Endothelial cell of umbilical vein (primary cell): ENCODE data around the gene FARP1. TPM values are rescaled to one million over a fixed set of nuclear protein-coding genes. Genes with fewer than 3 reads are reported as not detected.
A peak's percentile ranks its signal among the peaks of the same experiment; 100 is the strongest.

Experiments
- BruUV-seq: library from RNA; stranded (reverse); fragments of 400-500 nt; replicated peaks from 2 replicates; lab custom pipeline; 2021; lab: Mats Ljungman, UMichigan
- CTCF ChIA-PET: fragments of 300-600, 350-600 bp; sonication (Branson Sonifier 250); formaldehyde crosslinking; loops from one replicate; lab custom pipeline; 2021; ENCODE audit warnings: antibody characterized with exemption, inconsistent platforms; lab: Charles Lee
- POLR2A ChIA-PET: fragments of 300-600, 350-600 bp; sonication (Branson Sonifier 250); formaldehyde crosslinking; loops from one replicate; lab custom pipeline; 2021; ENCODE audit warnings: antibody characterized with exemption, inconsistent platforms; lab: Charles Lee
- DNase-seq: peaks from one replicate; pipeline ENCODE4 v3.0.0-alpha.2; 2011; ENCODE audit warnings: low read depth, low spot score
- FAIRE-seq: peaks from 2 replicates; lab custom pipeline; 2011; peaks lifted over from hg19 to GRCh38; lab: Jason Lieb, UNC
- H2AFZ ChIP-seq: 2 replicates; pipeline ENCODE4 v1.6.0; 2012; ENCODE audit warnings: low read depth, low read length, control low read depth, inconsistent platforms
- H3K27ac ChIP-seq: 2 replicates; pipeline ENCODE4 v1.5.1; 2011; ENCODE audit warnings: low read depth, mild to moderate bottlenecking, control low read depth, low read length, moderate library complexity; ENCODE audit not compliant: insufficient read depth
- H3K27me3 ChIP-seq, 2 experiments: 2 replicates each; pipeline versions ENCODE4 v1.6.0 to v1.6.1; 2011; ENCODE audit warnings: low read length in 2 of 2, mixed read lengths in 1 of 2; ENCODE audit not compliant: control insufficient read depth in 2 of 2, insufficient read depth in 2 of 2
- H3K36me3 ChIP-seq, 2 experiments: 2 replicates in 1 of 2; 3 replicates in 1 of 2; pipeline ENCODE4 v1.5.1; 2011; ENCODE audit warnings: low read length in 2 of 2, mild to moderate bottlenecking in 1 of 2, moderate library complexity in 1 of 2; ENCODE audit not compliant: control insufficient read depth in 2 of 2, insufficient read depth in 2 of 2; ENCODE audit errors: extremely low read depth in 1 of 2
- H3K4me1 ChIP-seq: 3 replicates; pipeline ENCODE4 v1.5.1; 2011; ENCODE audit warnings: mild to moderate bottlenecking, low read length; ENCODE audit not compliant: control insufficient read depth, insufficient read depth; ENCODE audit errors: extremely low read depth
- H3K4me2 ChIP-seq: 2 replicates; pipeline ENCODE4 v1.6.1; 2011; ENCODE audit warnings: low read length, control low read depth, mixed read lengths; ENCODE audit not compliant: insufficient read depth
- H3K4me3 ChIP-seq, 3 experiments: fragments of 200-600 bp in 1 of 3; sonication (generic), shearing (Covaris generic) in 1 of 3; replicated peaks in 1 of 3; 2 replicates each; pipeline ENCODE4 v1.5.1; 2011 to 2016; ENCODE audit warnings: control low read depth in 3 of 3, low read length in 3 of 3, mild to moderate bottlenecking in 2 of 3, inconsistent platforms in 1 of 3, low read depth in 1 of 3, moderate library complexity in 1 of 3; ENCODE audit not compliant: insufficient read depth in 1 of 3
- H3K79me2 ChIP-seq: 2 replicates; pipeline ENCODE4 v1.6.0; 2012; ENCODE audit warnings: low read length, inconsistent platforms; ENCODE audit not compliant: control insufficient read depth, insufficient read depth
- H3K9ac ChIP-seq: replicated peaks from 2 replicates; pipeline ENCODE3; 2011; ENCODE audit warnings: low read length, control low read depth; ENCODE audit not compliant: insufficient read depth; ENCODE audit errors: extremely low read depth
- H3K9me1 ChIP-seq: replicated peaks from 3 replicates; pipeline ENCODE4 v1.6.0; 2011; ENCODE audit warnings: mild to moderate bottlenecking, low read length; ENCODE audit not compliant: control insufficient read depth, insufficient read depth; ENCODE audit errors: extremely low read depth
- H3K9me3 ChIP-seq: replicated peaks from 2 replicates; pipeline ENCODE4 v1.5.1; 2012; ENCODE audit warnings: low read length, inconsistent platforms; ENCODE audit not compliant: control insufficient read depth, insufficient read depth
- H4K20me1 ChIP-seq: replicated peaks from 2 replicates; pipeline ENCODE3; 2011; ENCODE audit warnings: mild to moderate bottlenecking, low read length; ENCODE audit not compliant: control insufficient read depth, insufficient read depth; ENCODE audit errors: extremely low read depth
- EZH2 ChIP-seq: IDR thresholded peaks from 2 replicates; pipeline ENCODE4 v1.6.1; 2012; ENCODE audit warnings: borderline replicate concordance, low read depth, mild to moderate bottlenecking, moderate library complexity, low read length, inconsistent platforms; ENCODE audit not compliant: severe bottlenecking
- FOS ChIP-seq: IDR thresholded peaks from 2 replicates; pipeline ENCODE4 v1.6.1; 2011; ENCODE audit warnings: mild to moderate bottlenecking, low read length, moderate library complexity, borderline replicate concordance; ENCODE audit not compliant: insufficient read depth
- GATA2 ChIP-seq: IDR thresholded peaks from 2 replicates; pipeline ENCODE4 v1.7.0; 2011; ENCODE audit warnings: low read depth, mild to moderate bottlenecking, moderate library complexity, mixed read lengths, low read length; ENCODE audit not compliant: insufficient read length, insufficient read depth
- JUN ChIP-seq: IDR thresholded peaks from 2 replicates; pipeline ENCODE4 v1.6.1; 2011; ENCODE audit warnings: borderline replicate concordance, low read depth; ENCODE audit not compliant: insufficient read length, insufficient read depth
- MYC ChIP-seq: IDR thresholded peaks from one replicate; pipeline ENCODE4 v1.6.1; 2011; ENCODE audit warnings: mild to moderate bottlenecking, low read depth, low read length
- POLR2A ChIP-seq: IDR thresholded peaks from 2 replicates; pipeline ENCODE4 v1.6.1; 2012; ENCODE audit warnings: low read depth, mild to moderate bottlenecking, control low read depth, low read length
- POLR2AphosphoS5 ChIP-seq: IDR thresholded peaks from 2 replicates; pipeline ENCODE4 v1.6.1; 2012; ENCODE audit warnings: low read depth, mild to moderate bottlenecking, control low read depth, low read length, moderate library complexity; ENCODE audit not compliant: insufficient read depth
- dilution Hi-C: fragments of 300-500 bp; cut with MboI; formaldehyde crosslinking; loops from one replicate; pipeline ENCODE4 v1.15.0; 2019; ENCODE audit warnings: low sequenced_read_pairs; ENCODE audit not compliant: extremely low pct_ligation_motif_present
- intact Hi-C: fragments of 100-400 bp; cut with micrococcal nuclease; formaldehyde crosslinking; loops from one replicate; pipeline ENCODE4 v1.10.0; 2022
- polyA plus RNA-seq, 4 experiments: library from polyadenylated mRNA; depleted of rRNA in 3 of 4; stranded (reverse) in 3 of 4; unstranded in 1 of 4; fragments of >200 nt; gene quantifications; 2 replicates each; pipeline versions ENCODE4 v1.2.1 to v1.2.3, GENCODE V29; 2011 to 2012; ENCODE audit warnings: missing spikeins in 1 of 4
- total RNA-seq: library from RNA; stranded (reverse); gene quantifications from 2 replicates; pipeline ENCODE4 v1.2.3, GENCODE V29; 2021
- TF ChIP-seq, protein P1 (sequence below), 2 donors: IDR thresholded peaks; 1 replicate in 1 of 2; 2 replicates in 1 of 2; pipeline ENCODE4 v1.5.1; 2011; ENCODE audit warnings: low read length in 2 of 2, mild to moderate bottlenecking in 2 of 2, moderate library complexity in 2 of 2, control low read depth in 1 of 2, inconsistent platforms in 1 of 2, low read depth in 1 of 2; ENCODE audit not compliant: insufficient read depth in 1 of 2; ENCODE audit errors: extremely low read depth in 1 of 2
- TF ChIP-seq, protein P2 (sequence below): IDR thresholded peaks from 2 replicates; pipeline ENCODE4 v1.6.1; 2011; ENCODE audit not compliant: insufficient read depth, insufficient read length

Gene FARP1
- total and polyA plus RNA-seq, 2 donors (not counting 3 experiments of a cell fraction or from before 2014, with no cell fraction given) = 19.0 to 77.7 TPM

- Histone ChIP-seq H3K9me1 (no peaks in the 10 kb centered on the region), H3K79me2 (peaks cover 22% of the 10 kb centered on the region), H3K36me3 (no peaks in the 10 kb centered on the region), H3K4me1 (peaks cover 12% of the 10 kb centered on the region), H3K27ac (no peak overlapping the region), H3K9ac (no peak overlapping the region), H3K9me3 (no peaks in the 10 kb centered on the region), H3K4me3 (no peak overlapping the region), H4K20me1 (no peaks in the 10 kb centered on the region), H3K4me2 (no peak overlapping the region), H2AFZ (peak overlapping the region; percentile 84), H3K27me3 (peaks cover 8 to 9% of the 10 kb centered on the region in 2 experiments)
- DNase-seq (no peak), FAIRE-seq (no peak)
- intact Hi-C loops = loop anchor here (2.0 to 5.0 kb wide), 5 partner anchors 104 to 531 kb away; no protein-coding TSS in a partner anchor
- BruUV-seq = no TSS peak
- CTCF ChIA-PET = interaction anchor here (1.5 to 2.2 kb wide), 2 partner anchors 208 to 532 kb away, joined by 3 to 9 read pairs; no protein-coding TSS in a partner anchor
- dilution Hi-C loops = no loop called here
- TF ChIP-seq POLR2A (no peak), EZH2 (peak; percentile 53), JUN (no peak)
- POLR2A ChIA-PET = no interaction called here
Measured at GRCh38 chr13:98141509-98142379, 1.1 kb upstream of the FARP1 start.

DNA sequence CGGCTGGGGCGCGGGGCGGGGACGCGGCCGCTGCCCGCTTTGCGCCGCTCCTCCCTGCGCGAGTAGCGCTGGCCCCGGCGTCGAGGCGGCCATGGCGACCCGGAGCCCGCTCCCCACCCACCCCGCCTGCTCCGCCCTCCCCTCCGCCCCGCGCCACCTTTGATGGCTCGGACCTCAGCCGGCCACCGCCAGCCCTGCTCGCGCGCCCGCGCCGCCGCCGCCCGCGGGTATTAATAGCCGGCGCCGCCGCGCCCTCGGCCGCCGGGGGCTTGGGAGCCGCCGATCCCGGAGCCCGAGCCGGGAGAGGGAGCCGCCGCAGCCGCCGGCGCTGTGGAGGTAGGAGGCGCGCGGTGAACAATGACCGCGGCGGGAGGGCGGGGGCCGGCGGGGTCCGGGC lies 261 bp downstream of the FARP1 start:
- ChIA-PET CTCF (no interaction called here), POLR2A (no interaction called here)
- BruUV-seq = no TSS peak
- Histone ChIP-seq H3K27ac (no peak overlapping the region), H4K20me1 (no peaks in the 10 kb centered on the region), H3K9me3 (no peaks in the 10 kb centered on the region), H3K27me3 (peaks cover 5 to 9% of the 10 kb centered on the region in 2 experiments), H3K4me1 (peaks cover 12% of the 10 kb centered on the region), H3K4me2 (peak overlapping the region; percentile 75), H2AFZ (peak overlapping the region; percentile 15), H3K9ac (peak overlapping the region; percentile 62), H3K79me2 (peaks cover 29% of the 10 kb centered on the region), H3K36me3 (no peaks in the 10 kb centered on the region), H3K4me3 (peak overlapping the region; percentile 76 to 88 (median 81)), H3K9me1 (no peaks in the 10 kb centered on the region)
- DNase-seq (no peak), FAIRE-seq (no peak)
- dilution Hi-C loops (no loop called here), intact Hi-C loops (loop anchor here (1.0 to 5.0 kb wide), 7 partner anchors 106 to 530 kb away; no protein-coding TSS in a partner anchor)
- TF ChIP-seq, protein P1, sequence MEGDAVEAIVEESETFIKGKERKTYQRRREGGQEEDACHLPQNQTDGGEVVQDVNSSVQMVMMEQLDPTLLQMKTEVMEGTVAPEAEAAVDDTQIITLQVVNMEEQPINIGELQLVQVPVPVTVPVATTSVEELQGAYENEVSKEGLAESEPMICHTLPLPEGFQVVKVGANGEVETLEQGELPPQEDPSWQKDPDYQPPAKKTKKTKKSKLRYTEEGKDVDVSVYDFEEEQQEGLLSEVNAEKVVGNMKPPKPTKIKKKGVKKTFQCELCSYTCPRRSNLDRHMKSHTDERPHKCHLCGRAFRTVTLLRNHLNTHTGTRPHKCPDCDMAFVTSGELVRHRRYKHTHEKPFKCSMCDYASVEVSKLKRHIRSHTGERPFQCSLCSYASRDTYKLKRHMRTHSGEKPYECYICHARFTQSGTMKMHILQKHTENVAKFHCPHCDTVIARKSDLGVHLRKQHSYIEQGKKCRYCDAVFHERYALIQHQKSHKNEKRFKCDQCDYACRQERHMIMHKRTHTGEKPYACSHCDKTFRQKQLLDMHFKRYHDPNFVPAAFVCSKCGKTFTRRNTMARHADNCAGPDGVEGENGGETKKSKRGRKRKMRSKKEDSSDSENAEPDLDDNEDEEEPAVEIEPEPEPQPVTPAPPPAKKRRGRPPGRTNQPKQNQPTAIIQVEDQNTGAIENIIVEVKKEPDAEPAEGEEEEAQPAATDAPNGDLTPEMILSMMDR (IDR thresholded peaks at IDR 0.05; ENCODE audit: extremely low read depth in 1 of 2, insufficient read depth in 1 of 2, low read depth in 1 of 2, low read length in 2 of 2) = no peak
- TF ChIP-seq JUN = no peak
- no peak for TF ChIP-seq GATA2
- no peak for TF ChIP-seq POLR2AphosphoS5
- TF ChIP-seq, protein P2, sequence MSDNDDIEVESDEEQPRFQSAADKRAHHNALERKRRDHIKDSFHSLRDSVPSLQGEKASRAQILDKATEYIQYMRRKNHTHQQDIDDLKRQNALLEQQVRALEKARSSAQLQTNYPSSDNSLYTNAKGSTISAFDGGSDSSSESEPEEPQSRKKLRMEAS = no peak
- TF ChIP-seq FOS = no peak
- TF ChIP-seq POLR2A = no peak
- TF ChIP-seq EZH2 = no peak
- TF ChIP-seq MYC = no peak
